ENCODE measurements around the gene CLIC4.
"Not testable (repeated sequence)": the region's sequence is repeated elsewhere in the genome, so short reads cannot be mapped to it uniquely, and the experiment has no call there.

The CLIC4 gene

DNA sequence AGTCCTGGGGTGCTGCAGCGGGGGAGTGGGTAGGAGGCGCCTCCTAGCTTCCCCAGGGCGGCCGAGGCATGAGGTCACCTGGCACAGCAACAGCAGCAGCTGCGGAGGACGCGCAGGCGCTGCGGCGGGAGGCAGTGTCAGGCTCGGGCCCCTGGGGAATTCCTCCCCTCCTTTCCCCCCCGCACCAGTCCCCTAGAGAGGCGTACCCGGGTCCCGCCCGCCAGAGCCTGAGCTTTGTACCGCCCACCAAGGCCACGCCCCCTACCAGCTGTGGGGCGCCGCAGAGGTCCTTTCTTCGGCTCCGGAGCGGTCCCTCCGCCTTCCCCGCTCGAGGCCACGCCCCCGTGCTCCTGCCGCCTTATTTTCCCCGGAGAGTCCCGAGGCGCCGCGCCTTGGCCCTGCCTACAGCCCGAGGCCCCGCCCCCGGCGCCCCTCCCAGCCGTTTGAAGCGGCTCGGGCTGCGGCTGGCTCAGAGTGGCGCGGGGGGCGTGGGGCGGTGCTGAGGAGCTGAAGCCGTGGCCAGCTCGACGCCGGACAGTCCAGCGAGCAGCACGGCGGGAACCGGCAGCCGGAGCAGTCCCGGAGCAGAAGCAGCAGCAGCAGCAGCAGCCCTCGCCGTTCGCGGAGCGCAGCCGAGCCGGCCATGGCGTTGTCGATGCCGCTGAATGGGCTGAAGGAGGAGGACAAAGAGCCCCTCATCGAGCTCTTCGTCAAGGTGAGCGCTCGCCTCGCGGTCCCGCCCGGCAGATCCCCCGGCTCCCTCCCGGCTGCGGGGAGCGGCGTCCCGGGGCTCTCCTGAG, at the start of gene CLIC4:
TSS of gene CLIC4 (plus strand) at position 537 of the 800 bp plus-strand sequence. CDS start at position 644, 107 bp downstream.
- peak; percentile 99 for DNase-seq

DNA sequence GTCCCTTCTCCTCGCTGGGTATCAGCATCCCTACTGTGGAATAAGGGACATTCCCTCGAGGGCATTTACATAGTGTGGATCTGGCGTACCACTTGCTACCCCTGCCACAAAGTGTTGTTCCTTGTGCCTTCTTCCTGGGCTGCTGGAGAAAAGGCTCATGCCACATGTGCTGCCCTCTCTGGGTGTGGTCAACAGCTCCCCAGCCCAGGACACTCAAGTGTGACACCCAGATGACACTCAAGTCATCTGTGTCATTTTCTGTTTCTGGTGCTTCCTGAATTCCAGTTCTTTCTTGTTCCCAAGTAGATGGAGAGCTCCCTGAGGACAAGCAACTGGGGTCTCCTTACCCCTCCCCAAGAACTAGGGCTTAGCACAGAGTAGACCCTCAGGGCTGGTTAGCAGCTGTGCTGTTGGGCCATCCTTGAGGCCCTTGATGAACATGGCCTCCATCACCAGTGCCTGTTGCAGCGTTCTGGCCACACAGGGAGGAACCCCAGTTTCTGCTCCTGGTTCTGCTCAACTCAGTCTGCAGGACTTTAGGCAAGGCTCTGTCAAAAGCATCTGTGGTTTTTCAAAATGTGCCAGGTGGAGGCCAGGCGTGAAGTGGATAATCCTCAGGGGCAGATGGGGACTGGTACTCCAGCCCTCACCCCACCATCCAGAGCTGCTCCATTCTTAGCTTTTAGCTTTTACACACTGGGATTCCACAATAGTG, 49.0 kb upstream of the CLIC4 start:
- no peak for DNase-seq

DNA sequence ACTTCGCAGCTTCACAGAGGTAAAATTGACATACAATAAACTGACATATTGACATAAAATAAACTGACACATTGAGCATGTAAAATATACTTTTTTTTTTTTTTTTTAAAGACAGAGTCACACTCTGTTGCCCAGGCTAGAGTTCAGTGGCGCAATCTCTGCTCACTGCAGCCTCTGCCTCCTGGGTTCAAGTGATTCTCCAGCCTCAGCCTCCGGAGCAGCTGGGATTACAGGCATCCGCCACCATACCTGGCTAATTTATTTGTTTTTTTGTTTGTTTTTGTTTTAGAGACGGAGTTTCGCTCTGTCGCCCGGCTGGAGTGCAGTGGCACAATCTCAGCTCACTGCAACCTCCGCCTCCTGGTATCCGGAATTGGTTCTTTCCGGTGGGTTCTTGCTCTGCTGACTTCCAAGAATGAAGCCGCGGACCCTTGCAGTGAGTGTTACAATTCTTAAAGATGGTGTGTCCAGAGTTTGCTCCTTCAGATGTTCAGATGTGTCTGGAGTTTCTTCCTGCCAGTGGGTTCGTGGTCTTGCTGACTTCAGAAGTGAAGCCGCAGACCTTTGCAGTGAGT, 48.4 kb upstream of the CLIC4 start:
- DNase-seq, result no peak

DNA sequence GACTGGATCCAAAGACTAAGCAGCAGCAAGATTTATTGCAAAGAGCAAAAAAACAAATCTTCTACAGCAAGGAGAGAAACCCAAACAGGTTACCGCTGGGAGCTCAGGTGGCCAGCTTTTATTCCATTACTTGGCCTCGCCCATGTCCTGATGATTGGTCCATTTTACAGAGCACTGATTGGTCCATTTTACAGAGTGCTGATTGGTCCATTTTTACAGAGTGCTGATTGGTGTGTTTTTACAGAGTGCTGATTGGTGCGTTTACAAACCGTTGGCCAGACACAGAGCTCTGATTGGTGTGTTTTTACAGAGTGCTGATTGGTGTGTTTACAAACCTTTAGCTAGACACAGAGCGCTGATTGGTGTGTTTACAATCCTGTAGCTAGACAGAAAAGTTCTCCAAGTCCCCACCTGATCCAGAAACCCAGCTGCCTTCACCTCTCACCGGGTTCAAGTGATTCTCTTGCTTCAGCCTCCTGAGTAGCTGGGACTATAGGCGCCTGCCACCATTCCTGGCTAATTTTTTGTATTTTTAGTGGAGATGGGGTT, 47.7 kb upstream of the CLIC4 start:
- DNase-seq, result not testable (repeated sequence)

DNA sequence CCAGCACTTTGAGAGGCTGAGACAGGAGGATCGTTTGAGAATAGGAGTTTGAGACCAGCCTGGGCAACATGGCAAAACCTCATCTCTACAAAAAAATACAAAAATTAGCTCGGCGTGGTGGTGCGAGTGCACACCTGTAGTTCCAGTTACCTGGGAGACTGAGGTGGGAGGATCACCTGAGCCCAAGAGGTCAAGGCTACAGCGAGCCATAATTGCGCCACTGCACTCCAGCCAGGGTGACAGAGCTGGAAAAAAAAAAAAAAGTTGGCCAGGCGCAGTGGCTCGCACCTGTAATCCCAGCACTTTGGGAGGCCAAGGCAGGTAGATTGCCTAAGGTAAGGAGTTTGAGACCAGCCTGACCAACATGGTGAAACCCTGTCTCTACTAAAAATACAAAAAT, 46.9 kb upstream of the CLIC4 start:
- not testable (repeated sequence) for DNase-seq

DNA sequence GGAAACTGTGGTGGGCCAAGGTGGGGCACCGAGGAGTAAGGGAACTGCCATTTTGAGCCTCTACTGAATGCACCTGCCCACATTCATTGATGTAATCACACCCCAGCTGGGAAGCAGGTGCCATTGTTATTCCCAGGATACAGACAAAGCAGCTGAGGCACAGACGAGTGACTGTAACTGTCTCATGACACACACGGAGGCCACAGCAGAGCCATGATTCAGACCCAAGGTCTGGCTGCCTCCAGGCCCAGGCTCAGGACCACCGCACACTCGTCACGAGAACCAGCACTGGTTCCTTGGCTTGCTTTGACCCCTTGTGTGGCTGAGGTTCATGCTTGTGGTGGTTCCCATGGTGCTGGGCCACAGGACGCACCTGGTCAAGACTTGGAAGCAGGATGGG, 45.6 kb upstream of the CLIC4 start:
- no peak for DNase-seq

DNA sequence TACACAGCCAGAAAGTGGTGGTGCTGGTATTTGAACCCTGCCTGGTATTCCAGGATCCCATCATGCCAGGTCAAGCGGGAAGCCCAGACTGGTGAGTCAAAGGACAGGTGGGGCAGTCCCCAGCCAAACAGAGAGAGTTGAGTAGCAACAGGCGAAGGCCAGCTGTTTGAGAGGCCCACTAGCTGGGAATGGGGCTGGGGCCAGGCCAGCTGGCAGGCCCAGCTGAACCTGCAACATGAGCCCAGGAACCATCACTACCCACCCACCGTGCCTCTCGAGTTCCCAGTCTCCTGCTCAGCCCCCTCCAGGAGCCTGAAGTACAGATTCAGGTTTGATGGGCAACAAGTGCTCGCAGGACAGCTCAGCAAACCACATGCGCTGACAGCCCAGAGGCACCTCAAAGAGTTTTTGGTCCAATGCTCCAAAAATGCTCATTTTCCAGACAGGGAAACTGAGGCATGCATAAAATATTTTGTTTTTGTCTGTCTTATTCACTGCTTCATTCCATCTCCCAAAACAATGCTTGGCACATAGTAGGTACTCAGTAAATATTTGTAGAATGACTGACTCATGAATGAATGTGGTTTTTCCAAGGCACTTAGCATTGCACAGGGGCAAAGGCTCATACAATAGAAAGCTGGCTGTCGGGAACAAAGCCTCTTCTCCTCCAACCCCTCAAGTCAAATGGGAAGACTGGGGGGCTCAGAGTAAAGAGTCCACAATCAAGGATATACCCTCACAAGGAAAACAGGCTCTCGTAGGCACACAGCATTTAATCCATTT, 42.5 kb upstream of the CLIC4 start:
- DNase-seq, result no peak

DNA sequence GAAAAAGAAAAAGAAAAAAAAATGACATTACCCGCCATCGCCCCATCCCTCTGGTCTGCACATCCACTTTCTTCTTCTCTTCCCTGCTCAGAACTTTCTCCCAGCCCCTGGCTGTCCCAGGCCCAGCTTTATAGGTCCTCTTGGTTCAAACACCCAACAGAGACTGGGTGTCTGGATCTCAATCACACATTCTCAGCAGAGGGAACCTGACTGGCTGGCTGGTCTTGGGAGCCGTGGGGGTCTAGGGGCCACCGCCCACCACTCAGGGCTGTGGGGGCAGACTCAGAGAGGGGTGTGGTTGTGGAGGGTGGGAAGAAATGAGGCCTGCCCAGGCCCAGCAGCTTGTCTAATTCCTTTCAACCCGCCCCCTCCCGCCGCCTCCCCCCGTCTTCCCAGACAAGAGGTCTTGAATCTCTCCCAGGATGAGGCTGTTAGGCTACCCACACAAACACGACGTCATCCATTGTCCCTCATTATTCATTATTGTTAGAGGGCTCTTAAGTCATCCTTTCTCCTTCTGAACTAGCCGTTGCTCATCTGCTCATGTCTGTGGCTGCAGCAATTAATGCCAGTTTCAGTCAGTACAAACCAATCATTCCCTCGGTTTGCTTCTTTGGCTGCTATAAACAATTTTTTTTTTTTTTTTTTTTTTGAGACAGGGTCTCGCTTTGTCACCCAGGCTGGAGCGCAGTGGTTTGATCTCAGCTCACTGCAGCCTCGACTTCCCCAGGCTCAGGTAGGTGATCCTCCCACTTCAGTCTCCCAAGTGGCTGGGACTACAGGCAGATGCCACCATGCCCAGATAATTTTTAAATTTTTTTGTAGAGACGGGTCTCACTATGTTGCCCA, 40.6 kb upstream of the CLIC4 start:
- DNase-seq, result no peak

DNA sequence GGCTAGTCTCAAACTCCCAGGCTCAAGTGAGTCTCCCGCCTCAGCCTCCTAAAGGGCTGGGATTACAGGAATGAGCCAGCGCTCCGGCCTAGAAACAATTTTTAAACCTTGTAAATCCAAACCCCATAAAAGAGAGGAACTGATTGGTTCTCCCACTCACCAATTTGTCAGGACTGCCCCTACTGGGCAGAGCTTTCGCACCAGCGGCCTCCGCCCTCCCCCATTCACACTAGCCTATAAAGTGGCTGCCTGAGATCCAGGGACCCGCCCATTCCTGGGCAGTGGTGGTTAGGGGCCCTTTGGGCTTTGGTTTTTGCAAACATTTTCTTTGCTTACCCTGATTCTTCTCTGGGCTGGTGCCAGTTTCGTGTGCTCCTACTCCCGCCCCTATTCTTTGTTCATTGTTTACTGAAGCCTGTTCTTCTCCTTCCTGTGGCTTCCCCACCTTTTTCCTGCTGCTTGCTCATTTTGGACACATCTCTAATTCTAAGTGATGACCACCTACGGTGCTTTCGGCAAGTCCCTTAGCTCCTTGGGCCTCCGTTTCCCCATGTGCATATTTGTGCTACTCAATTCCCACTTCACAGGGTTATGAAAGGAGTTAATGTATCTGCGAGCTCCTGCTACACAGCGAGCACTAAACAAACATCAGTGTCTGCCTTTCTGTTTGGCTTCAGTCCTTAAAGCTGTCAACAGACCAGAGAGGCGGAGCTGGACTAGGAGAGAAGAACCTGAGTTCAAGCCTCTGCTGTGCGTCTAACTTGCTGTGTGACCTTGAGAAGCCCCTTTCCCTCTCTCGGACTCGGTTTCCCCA, 39.8 kb upstream of the CLIC4 start:
- no peak for DNase-seq

DNA sequence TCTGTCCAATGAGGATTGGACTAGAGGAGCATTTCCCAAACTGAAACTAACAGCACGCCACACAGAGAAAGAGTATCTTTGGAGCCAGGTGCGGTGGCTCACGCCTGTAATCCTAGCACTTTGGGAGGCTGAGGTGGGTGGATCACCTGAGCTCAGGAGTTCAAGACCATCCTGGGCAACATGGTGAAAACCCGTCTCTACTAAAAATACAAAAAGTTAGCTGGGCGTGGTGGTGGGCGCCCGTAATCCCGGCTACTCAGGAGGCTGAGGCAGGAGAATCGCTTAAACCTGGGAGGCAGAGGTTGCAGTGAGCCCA, 39.2 kb upstream of the CLIC4 start:
- DNase-seq, result not testable (repeated sequence)

DNA sequence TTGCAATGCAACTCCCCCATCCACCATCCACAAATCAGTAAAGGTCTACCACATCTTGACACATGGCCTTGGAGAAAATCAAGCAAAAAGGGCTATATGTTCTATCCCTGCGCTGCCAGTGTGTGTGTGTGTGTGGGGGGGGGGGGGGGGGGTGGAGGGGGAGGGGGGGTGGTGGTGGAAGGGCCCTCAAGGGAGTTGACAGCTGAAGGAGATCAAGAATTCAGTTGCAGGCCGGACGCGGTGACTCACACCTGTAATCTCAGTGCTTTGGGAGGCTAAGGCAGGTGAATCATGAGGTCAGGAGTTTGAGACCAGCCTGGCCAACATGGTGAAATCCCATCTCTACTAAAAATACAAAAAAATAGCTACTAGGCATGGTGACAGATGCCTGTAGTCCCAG, 37.6 kb upstream of the CLIC4 start:
- DNase-seq, result no peak

DNA sequence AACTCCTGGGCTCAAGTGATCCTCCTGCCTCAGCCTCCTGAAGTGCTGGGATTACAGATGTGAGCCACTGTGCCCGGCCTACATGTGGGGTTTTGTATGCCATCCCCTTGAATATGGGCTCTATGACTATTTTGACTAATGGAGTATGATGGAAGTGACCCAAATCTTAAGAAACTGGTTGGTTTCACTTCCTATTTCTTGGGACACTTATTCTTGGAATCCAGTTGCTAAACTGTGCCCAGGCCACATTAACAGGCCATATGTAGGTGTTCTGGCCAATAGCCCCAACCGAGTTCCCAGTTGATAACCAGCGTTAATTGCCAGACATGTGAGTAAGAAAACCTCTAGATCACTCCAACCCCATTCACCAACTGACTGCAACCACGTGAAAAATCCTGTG, 36.3 kb upstream of the CLIC4 start:
- no peak for DNase-seq

DNA sequence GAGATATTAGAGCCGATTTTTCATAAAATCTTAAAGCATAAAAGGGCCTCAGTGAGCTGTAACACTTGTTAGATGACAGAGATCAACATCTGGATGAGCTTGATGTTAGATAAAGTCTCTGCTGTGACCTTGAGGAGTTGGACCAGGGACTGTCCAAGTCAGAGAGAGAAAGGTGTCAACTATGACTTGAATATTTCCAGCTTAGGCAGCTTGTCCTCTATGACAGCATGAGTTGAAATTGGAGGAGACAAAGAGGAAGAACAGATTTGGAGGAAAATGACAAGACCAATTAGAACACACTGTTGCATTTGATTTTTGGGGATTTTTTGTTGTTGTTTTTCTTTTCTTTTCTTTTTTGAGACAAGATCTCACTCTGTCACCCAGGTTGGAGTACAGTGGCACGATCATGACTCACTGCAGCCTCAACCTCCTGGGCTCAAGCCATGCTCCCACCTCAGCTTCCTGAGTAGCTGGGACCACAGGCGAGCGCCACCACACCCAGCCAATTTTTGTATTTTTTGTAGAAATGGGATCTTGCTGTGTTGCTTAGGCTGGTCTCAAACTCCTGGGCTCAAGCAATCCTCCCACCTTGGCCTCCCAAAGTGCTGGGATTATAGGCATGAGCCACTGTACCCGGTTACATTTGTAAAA, 35.3 kb upstream of the CLIC4 start:
- peak; percentile 23 for DNase-seq

DNA sequence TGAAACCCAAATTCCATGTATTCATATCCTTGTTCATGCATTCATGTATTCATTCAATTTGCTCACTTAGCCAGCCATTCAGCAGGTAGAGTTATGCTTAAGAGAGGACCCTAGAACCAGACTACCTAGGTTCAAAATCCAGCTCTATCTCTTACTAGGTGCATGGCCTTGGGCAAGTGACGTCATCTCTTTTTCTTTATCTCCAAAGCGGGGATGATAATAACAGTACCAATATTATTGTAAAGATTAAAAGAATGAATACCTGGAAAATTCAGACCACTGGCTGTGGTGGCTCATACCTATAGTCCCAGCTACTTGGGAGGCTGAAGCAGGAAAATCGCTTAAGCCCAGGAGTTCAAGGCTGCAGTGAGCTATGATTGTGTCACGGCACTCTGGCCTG, 33.9 kb upstream of the CLIC4 start:
- DNase-seq, result no peak

DNA sequence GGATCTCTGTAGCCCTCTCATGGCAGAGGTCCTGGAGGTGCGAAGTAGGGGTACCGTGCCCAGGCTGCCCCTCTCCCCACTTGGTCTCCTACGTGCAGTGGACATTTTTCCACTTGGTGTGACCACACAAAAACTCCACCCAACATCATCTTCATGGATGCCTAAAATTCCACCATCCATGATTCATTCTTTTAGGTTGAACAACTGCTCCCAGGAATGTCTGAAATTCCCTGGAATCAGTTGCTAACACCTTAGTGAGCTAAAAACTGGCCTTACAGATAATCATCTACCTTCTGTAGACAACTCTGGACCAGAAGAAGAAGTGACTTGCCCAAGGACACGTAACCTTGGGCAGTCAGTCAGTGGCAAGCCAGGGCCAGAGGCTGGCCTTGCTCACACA, 32.1 kb upstream of the CLIC4 start:
- DNase-seq, result no peak

DNA sequence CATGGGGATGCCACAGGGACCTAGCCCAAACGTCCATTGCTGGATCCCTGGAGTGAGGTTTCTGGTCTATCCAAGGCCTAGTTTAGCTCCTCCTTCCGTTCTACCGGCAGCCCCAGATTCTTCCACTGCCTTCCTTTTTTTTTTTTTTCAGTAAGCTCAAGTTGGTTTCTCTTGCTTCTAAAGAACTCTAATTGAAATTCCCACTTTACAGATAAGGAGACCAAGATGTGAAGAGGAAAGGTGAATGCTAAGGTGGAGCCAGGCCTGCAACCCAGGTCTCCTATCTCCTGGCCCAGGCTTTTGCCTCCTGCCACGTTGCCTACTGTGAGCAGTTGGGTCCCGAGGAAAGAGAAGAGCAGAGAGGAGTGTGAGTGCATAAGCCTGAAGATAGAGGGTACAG, 31.5 kb upstream of the CLIC4 start:
- DNase-seq, result no peak

DNA sequence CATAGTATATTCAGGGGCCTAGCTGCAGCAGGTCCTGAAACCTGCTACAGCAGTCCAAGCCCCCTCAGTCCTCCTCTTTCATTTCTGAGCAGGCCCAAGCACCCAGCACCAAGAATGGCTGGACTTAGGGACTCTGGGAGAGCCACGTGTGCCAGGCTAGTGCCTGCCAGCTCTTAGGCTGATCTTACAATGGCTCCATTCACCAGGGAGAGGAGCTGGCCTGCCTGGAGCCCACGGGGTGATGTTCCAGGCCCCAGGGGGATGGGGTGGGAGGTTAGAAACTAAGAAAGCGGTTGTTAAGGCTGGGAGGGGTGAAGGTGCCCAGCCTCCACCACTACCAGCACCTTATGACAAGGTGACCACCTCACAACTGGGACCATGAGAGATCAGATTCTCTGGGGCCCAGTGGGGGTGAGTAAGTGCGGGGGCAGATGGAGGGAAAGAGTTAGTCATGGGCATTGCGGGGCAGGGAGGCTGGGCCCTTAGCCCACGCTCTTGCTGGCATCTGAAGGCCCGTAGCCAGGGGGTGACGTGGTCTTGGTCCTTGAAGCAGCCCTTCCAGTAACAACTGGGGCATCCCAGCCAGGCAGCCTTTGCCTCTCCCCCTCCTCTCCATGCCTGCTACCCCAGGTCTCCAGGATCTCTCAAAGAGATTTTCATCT, 30.3 kb upstream of the CLIC4 start:
- DNase-seq, result no peak

DNA sequence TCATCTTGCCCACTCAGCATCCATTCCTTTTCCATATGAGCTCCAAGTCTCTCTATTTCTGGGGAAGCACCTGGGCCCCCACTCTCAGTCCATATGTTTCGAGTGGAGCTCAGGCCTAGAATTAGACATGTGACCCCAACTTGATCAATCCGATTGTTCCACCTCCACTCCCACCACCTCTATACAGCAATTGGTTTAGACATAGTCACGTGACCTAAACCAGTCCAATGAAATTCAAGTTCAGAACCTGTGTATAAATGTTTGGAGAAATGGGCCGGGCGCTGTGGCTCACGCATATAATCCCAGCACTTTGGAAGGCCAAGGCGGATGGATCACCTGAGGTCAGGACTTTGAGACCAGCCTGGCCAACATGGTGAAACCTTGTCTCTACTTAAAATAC, 29.6 kb upstream of the CLIC4 start:
- DNase-seq, result no peak

DNA sequence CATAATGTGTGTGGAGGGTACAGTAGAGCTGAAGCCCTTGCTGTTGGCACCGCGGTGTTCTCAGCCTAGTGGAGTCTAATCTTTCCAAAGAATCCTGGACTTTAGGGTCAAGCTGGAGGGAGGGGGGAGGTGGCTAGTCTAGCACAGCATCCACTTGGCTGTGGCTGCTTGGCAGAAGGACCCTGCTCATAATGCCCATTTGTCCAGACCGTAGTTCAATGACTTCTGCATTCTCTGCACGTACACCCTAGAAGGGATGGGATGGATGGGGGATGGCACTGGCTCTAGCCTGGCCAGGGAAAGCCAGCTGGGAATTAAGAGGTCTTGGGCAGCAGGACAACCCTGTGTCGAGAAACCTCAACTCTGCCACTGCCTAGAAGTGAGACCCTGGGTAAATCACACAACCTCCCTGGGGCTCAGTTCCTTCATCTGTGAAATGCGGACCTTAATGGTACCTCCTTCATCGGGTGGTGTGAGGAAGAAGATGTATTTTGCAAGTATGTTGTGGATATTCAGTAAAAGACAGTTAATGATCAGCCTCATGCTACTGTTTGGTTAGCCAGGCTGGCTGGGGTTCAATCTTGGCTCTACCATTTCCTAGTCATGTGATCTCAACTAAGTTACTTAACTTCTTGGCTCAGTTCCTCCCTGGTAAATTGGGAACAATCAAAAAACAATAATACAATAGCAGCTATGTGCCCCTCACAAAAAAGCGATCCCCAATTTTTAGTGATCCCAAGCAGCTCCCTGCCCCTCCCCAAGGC, 27.2 kb upstream of the CLIC4 start:
- no peak for DNase-seq

Measured in activated gamma-delta T cell treated with Interleukin-2 at 50 U/mL for 16 hours (primary cell).